GM19395 (cell line): ENCODE data around the gene UBE2J1.

Experiments
- ATAC-seq: cut with Tn5 transposase; IDR thresholded peaks from one replicate; pipeline ENCODE4 v1.9.1; 2021; ENCODE audit warnings: mild to moderate bottlenecking, moderate library complexity; ENCODE audit not compliant: unreplicated experiment

The UBE2J1 gene

GRCh38 chr6:89368107-89368506, 15.6 kb upstream of the UBE2J1 start:
- no peak for ATAC-seq

GRCh38 chr6:89364586-89364985, 12.1 kb upstream of the UBE2J1 start:
- ATAC-seq: no peak

- ATAC-seq: no peak
Observed at GRCh38 chr6:89361171-89361570, 8.6 kb upstream of the UBE2J1 start.

- peak; percentile 54 for ATAC-seq
Observed at GRCh38 chr6:89360415-89360999, 8.0 kb upstream of the UBE2J1 start.

GRCh38 chr6:89359561-89359960, 7.0 kb upstream of the UBE2J1 start:
- ATAC-seq: no peak

- ATAC-seq: peak; percentile 64
Observed at GRCh38 chr6:89357390-89357789, 4.9 kb upstream of the UBE2J1 start.

- no peak for ATAC-seq
Observed at GRCh38 chr6:89356642-89357170, 4.2 kb upstream of the UBE2J1 start.

- ATAC-seq: no peak
Observed at GRCh38 chr6:89355511-89356194, 3.1 kb upstream of the UBE2J1 start.

- no peak for ATAC-seq
Observed at GRCh38 chr6:89353702-89354392, 1.3 kb upstream of the UBE2J1 start.

- no peak for ATAC-seq
Observed at GRCh38 chr6:89353118-89353556, 615 bp upstream of the UBE2J1 start.

- ATAC-seq: no peak
Observed at GRCh38 chr6:89351671-89352277, 748 bp downstream of the UBE2J1 start.

- peak; percentile 51 for ATAC-seq
Observed at GRCh38 chr6:89350281-89350966, 2.1 kb downstream of the UBE2J1 start.

- no peak for ATAC-seq
Observed at GRCh38 chr6:89348372-89348771, 4.2 kb downstream of the UBE2J1 start.

GRCh38 chr6:89347825-89348224, 4.7 kb downstream of the UBE2J1 start:
- no peak for ATAC-seq

GRCh38 chr6:89346433-89346832, 6.1 kb downstream of the UBE2J1 start:
- no peak for ATAC-seq

- no peak for ATAC-seq
Observed at GRCh38 chr6:89339565-89339964, 13.0 kb downstream of the UBE2J1 start.

- no peak for ATAC-seq
Observed at GRCh38 chr6:89335164-89335563, 17.4 kb downstream of the UBE2J1 start.

- no peak for ATAC-seq
Observed at GRCh38 chr6:89330910-89331309, 21.6 kb downstream of the UBE2J1 start.

- no peak for ATAC-seq
Observed at GRCh38 chr6:89328976-89329375, 23.5 kb downstream of the UBE2J1 start.

GRCh38 chr6:89324304-89324703, 28.2 kb downstream of the UBE2J1 start:
- no peak for ATAC-seq

- no peak for ATAC-seq
Observed at GRCh38 chr6:89323511-89323971, 29.0 kb downstream of the UBE2J1 start.
